Measurements from ENCODE around the gene GALNT16. TPM values are rescaled to one million over a fixed set of nuclear protein-coding genes. Genes with fewer than 3 reads are reported as not detected.

Gene GALNT16
- total RNA-seq, 1 donor from 2014 or later = 8.2 TPM

DNA sequence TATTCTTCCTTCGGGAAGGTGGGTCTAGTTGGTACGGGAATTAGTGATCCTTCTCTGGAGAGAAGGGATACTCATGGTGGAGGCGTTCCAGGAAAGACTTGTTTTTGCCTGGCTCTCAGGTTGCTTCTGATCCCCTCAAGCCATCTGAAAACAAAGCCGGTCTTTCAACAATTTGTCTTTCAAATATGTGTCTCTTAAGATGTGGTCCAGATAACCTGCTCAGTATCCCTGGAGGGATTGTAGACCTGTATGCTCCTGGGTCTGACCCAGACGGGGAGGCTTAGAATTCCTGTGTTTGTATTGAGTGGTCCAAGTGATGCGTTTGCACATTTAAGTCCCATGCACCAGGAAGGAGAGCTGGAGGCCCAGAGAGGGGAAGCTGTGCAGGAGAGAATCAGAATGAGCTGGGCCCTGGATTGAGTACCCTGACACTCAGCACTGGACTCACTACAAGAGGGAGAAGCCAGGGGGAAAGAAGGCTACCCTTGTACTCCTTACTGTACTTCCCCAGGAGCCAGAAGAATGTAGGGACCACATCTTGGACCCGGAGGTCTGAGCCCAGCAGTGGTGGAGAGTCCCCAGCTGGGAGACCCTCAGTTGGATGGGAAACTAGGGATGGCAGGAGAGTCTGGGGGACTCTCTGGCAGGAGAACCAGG lies 97.7 kb downstream of the GALNT16 start:
- no peak for DNase-seq (ENCODE audit: low spot score in 2 of 2, unreplicated experiment in 2 of 2)
- TF ChIP-seq, protein P1, sequence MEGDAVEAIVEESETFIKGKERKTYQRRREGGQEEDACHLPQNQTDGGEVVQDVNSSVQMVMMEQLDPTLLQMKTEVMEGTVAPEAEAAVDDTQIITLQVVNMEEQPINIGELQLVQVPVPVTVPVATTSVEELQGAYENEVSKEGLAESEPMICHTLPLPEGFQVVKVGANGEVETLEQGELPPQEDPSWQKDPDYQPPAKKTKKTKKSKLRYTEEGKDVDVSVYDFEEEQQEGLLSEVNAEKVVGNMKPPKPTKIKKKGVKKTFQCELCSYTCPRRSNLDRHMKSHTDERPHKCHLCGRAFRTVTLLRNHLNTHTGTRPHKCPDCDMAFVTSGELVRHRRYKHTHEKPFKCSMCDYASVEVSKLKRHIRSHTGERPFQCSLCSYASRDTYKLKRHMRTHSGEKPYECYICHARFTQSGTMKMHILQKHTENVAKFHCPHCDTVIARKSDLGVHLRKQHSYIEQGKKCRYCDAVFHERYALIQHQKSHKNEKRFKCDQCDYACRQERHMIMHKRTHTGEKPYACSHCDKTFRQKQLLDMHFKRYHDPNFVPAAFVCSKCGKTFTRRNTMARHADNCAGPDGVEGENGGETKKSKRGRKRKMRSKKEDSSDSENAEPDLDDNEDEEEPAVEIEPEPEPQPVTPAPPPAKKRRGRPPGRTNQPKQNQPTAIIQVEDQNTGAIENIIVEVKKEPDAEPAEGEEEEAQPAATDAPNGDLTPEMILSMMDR (IDR thresholded peaks at IDR 0.05; ENCODE audit: unreplicated experiment) = no peak
- Mint-ChIP-seq H3K27me3 (ENCODE audit: low read depth) (peaks cover 2% of the 10 kb centered on the region), H3K27ac (no peak overlapping the region), H3K4me1 (peaks cover 18% of the 10 kb centered on the region), H3K36me3 (no peaks in the 10 kb centered on the region), H3K4me3 (no peak overlapping the region), H3K9me3 (no peaks in the 10 kb centered on the region)

DNA sequence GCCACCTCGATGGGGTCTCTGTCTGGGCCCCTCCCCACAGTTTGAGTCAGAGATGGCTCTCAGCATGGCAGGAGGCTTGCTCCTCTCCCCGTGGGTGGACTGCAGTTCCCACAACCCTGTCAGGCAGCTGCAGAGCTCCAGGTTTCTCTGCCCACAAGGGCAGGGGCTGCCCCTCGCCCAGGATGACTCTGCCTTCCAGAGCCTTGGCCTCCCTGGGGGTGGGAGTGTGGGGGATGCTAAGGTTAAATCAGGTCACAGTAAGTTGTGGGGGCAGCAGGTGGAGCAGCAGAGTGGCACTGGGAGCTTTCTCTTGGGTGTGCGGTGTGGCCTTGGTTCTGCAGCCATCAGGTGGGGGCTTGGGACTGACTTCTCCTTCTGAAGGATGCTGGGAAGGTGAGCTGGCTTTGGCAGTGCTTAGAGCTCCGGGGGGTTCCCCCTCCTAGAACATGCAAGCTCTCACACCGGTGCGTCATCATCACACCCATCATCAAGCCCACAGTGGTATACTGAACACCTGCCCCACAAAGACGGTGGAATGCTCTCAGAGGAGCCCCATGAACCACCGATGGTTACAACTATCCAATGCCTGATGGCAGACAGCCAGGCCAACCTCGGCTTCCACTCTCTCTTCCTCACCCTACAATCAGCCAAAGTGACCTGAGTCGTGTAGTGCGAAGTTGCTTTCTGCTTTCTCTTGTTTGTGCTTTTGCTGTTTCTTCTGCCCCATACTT lies 98.4 kb downstream of the GALNT16 start:
- TF ChIP-seq, protein P1 (IDR thresholded peaks at IDR 0.05; ENCODE audit: unreplicated experiment) = no peak
- Mint-ChIP-seq H3K36me3 (no peaks in the 10 kb centered on the region), H3K4me3 (no peak overlapping the region), H3K4me1 (peaks cover 18% of the 10 kb centered on the region), H3K27me3 (ENCODE audit: low read depth) (peaks cover 4% of the 10 kb centered on the region), H3K27ac (no peak overlapping the region), H3K9me3 (no peaks in the 10 kb centered on the region)
- no peak for DNase-seq (ENCODE audit: low spot score in 2 of 2, unreplicated experiment in 2 of 2)

DNA sequence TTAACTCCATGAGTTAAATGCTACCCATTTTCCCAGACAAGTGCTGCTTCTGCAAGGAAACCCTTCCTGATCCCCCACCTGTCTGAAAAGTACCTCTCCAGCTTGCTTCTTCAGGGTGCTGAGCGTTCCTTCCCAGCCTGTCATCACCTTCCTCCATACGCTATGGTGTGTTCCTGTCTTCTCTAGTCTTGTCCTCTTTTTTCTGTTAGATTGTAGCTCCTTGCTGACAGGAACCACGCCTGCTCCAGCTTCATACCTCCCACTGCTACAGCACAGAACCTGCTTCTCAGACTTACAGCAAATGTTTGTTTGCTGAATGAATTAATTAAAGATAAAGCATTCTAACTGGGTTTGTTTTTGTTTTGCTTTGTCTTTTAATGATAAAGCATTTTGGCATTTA lies 99.0 kb downstream of the GALNT16 start:
- H3K27ac Mint-ChIP-seq = no peak overlapping the region
- peaks cover 4% of the 10 kb centered on the region for H3K27me3 Mint-ChIP-seq (ENCODE audit: low read depth)
- H3K36me3 Mint-ChIP-seq = no peaks in the 10 kb centered on the region

DNA sequence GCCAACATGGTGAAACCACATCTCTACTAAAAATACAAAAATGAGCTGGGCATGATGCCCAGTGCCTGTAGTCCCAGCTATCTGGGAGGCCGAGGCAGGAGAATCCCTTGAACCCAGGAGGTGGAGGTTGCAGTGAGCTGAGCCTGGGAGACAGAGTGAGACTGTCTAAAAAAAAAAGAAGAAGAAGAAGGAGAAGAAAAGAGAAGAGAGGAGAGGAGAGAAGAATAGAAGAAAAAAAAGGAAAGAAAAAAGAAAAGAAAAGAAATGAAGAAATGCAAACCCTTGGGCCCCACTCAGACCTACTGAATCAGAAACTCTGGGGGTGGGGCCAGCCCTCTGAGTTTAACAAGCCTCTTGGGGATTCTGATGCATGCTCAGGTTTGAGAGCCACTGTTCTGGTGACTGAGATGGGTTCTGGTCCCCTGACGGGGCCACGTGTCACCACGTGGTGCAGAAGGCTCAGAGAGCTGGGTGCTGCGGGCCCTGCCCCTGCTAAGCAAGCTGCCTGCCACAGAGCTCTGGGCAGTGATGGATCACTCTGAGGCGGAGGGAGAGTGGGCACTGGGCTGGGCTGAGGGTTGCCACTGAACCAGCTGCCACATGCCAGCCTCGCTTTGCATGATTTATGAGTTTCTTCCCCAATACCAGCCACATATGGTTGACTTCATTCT lies 100.6 kb downstream of the GALNT16 start:
- H3K27me3 Mint-ChIP-seq (ENCODE audit: low read depth) = peaks cover 4% of the 10 kb centered on the region
- H3K36me3 Mint-ChIP-seq = no peaks in the 10 kb centered on the region
- H3K4me1 Mint-ChIP-seq = peaks cover 7% of the 10 kb centered on the region
- no peak overlapping the region for H3K4me3 Mint-ChIP-seq
- TF ChIP-seq, protein P1 (IDR thresholded peaks at IDR 0.05; ENCODE audit: unreplicated experiment) = no peak
- H3K27ac Mint-ChIP-seq = no peak overlapping the region
- H3K9me3 Mint-ChIP-seq = no peaks in the 10 kb centered on the region
- DNase-seq (ENCODE audit: low spot score in 2 of 2, unreplicated experiment in 2 of 2) = no peak

More for the DNA sequence above, 99.0 kb downstream of the GALNT16 start:
- no peaks in the 10 kb centered on the region for H3K9me3 Mint-ChIP-seq
- H3K4me1 Mint-ChIP-seq = peaks cover 18% of the 10 kb centered on the region
- no peak overlapping the region for H3K4me3 Mint-ChIP-seq
- TF ChIP-seq, protein P1 (IDR thresholded peaks at IDR 0.05; ENCODE audit: unreplicated experiment) = no peak
- DNase-seq (ENCODE audit: low spot score in 2 of 2, unreplicated experiment in 2 of 2) = no peak

DNA sequence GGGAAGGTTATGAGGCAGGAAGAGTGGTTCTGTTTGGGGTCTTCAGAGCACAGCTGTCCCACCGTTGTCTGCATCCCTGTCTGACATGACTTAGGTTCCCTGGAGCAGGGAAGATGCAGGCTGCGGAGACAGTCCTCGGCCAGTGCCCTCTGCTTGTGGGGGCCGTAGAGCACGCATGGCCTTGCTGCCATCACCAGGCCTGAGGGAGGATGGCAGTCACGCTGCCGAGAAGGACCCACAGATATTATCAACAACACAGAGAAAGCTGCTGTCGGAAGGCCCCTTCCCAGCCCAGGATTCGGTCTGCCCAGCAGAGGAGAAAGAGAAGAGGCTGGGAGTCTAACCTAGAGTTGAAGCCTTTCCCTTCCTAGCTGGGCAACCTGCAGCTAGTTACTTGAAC lies 103.1 kb downstream of the GALNT16 start:
- Mint-ChIP-seq H3K36me3 (no peaks in the 10 kb centered on the region), H3K27me3 (ENCODE audit: low read depth) (peaks cover 2% of the 10 kb centered on the region), H3K4me1 (no peaks in the 10 kb centered on the region), H3K9me3 (no peaks in the 10 kb centered on the region), H3K4me3 (no peak overlapping the region), H3K27ac (no peak overlapping the region)
- DNase-seq (ENCODE audit: low spot score in 2 of 2, unreplicated experiment in 2 of 2) = no peak
- TF ChIP-seq, protein P1 (IDR thresholded peaks at IDR 0.05; ENCODE audit: unreplicated experiment) = no peak
